Right renal cortex interstitium (tissue), 3 donors: Measurements from ENCODE around the gene ARHGAP9. TPM values are rescaled to one million over a fixed set of nuclear protein-coding genes. Genes with fewer than 3 reads are reported as not detected.

ENCODE experiments used
- DNase-seq, 3 donors: peaks; one replicate each; pipeline ENCODE4 v3.0.0-alpha.2; 2013; ENCODE audit warnings: low read depth in 3 of 3, low spot score in 2 of 3
- polyA plus RNA-seq, 3 donors: library from polyadenylated mRNA; unstranded; fragments of 120-200 nt; gene quantifications; one replicate each; pipeline ENCODE4 v1.2.1, GENCODE V29; 2013; ENCODE audit not compliant: insufficient read length in 3 of 3

Gene ARHGAP9
- polyA plus RNA-seq, 3 donors = 1.9 to 2.3 (median 1.9) TPM

- peak in 2 of 3 donors; percentile 67 for DNase-seq
Measured at GRCh38 chr12:57461276-57461916, 18.3 kb downstream of the ARHGAP9 start.

- no peak for DNase-seq
Measured at GRCh38 chr12:57460841-57461275, 18.8 kb downstream of the ARHGAP9 start.

- DNase-seq = no peak
Measured at GRCh38 chr12:57460468-57460784, 19.2 kb downstream of the ARHGAP9 start.

GRCh38 chr12:57459750-57460467, 19.8 kb downstream of the ARHGAP9 start, which contains the start of gene GLI1:
GLI1 (plus strand) TSS chr12:57459785; CDS start chr12:57463692, 3,907 bp downstream.
- DNase-seq = peak in 1 of 3 donors; percentile 40

GRCh38 chr12:57459055-57459749, 20.5 kb downstream of the ARHGAP9 start:
- peak; percentile 94 to 95 (median 95) for DNase-seq

GRCh38 chr12:57458665-57459054, 21.0 kb downstream of the ARHGAP9 start:
- DNase-seq = no peak

- DNase-seq = no peak
Measured at GRCh38 chr12:57456737-57457490, 22.8 kb downstream of the ARHGAP9 start.

GRCh38 chr12:57456145-57456700, 23.4 kb downstream of the ARHGAP9 start:
- DNase-seq = no peak

- DNase-seq = no peak
Measured at GRCh38 chr12:57455374-57456144, 24.1 kb downstream of the ARHGAP9 start.

GRCh38 chr12:57454566-57455373, 24.9 kb downstream of the ARHGAP9 start, which contains the start of gene INHBE:
INHBE (plus strand) TSS chr12:57455307; CDS start chr12:57455537, 230 bp downstream.
- no peak for DNase-seq

GRCh38 chr12:57454213-57454565, 25.5 kb downstream of the ARHGAP9 start:
- no peak for DNase-seq

GRCh38 chr12:57452937-57453509, 26.6 kb downstream of the ARHGAP9 start:
- no peak for DNase-seq

GRCh38 chr12:57452181-57452936, 27.3 kb downstream of the ARHGAP9 start:
- DNase-seq = no peak

GRCh38 chr12:57451233-57451778, 28.4 kb downstream of the ARHGAP9 start:
- DNase-seq = no peak

GRCh38 chr12:57450057-57450456, 29.6 kb downstream of the ARHGAP9 start:
- no peak for DNase-seq

GRCh38 chr12:57449375-57449774, 30.3 kb downstream of the ARHGAP9 start:
- no peak for DNase-seq

- no peak for DNase-seq
Measured at GRCh38 chr12:57448669-57449068, 31.0 kb downstream of the ARHGAP9 start.
